ENCODE data around the gene TBXA2R.

Gene TBXA2R

GRCh38 chr19:3578390-3578789, 28.3 kb downstream of the TBXA2R start:
- no peak for DNase-seq
- Histone ChIP-seq H3K14ac (ENCODE audit: low read length) (no peak overlapping the region), H3K27ac (ENCODE audit: low read depth, low read length) (no peak overlapping the region), H2BK5ac (ENCODE audit: low read depth, low read length, poor library complexity) (no peak overlapping the region), H3K79me2 (ENCODE audit: control insufficient read depth, insufficient read depth, low read length, poor library complexity) (peaks cover 4% of the 10 kb centered on the region), H3K36me3 (ENCODE audit: control insufficient read depth in 1 of 2, insufficient read depth in 2 of 2, low read length in 2 of 2) (peaks cover 20 to 31% of the 10 kb centered on the region in 2 experiments), H3K23ac (ENCODE audit: low read length) (no peak overlapping the region), H3K9me3 (ENCODE audit: insufficient read depth, low read depth, low read length) (peaks cover 2% of the 10 kb centered on the region), H2BK120ac (ENCODE audit: insufficient read depth, low read length, poor library complexity) (no peak overlapping the region), H3K27me3 (ENCODE audit: insufficient read depth, low read length) (no peaks in the 10 kb centered on the region), H3K4ac (ENCODE audit: low read depth, low read length) (no peak overlapping the region), H3K9ac (ENCODE audit: low read length) (no peak overlapping the region), H4K91ac (ENCODE audit: low read depth, low read length) (no peak overlapping the region), H3K4me1 (ENCODE audit: control insufficient read depth in 1 of 2, insufficient read depth in 2 of 2, low read length in 2 of 2) (peaks cover 11 to 12% of the 10 kb centered on the region in 2 experiments), H2AK5ac (ENCODE audit: low read length) (no peak overlapping the region), H3K79me1 (ENCODE audit: low read length) (peaks cover 4% of the 10 kb centered on the region), H3K4me3 (ENCODE audit: low read depth, low read length) (no peak overlapping the region), H4K8ac (ENCODE audit: low read depth, low read length) (no peak overlapping the region), H3K4me2 (ENCODE audit: low read length) (no peak overlapping the region), H2BK12ac (ENCODE audit: low read length) (no peak overlapping the region), H4K12ac (ENCODE audit: low read depth, low read length) (no peak overlapping the region), H2AFZ (ENCODE audit: insufficient read depth, low read length, poor library complexity) (no peak overlapping the region), H3K18ac (ENCODE audit: low read length) (no peak overlapping the region)
- no CpG with 5 or more reads among the region's 17 CpGs for WGBS (ENCODE audit: extremely low coverage, insufficient coverage, insufficient read length)

GRCh38 chr19:3577723-3578344, 28.8 kb downstream of the TBXA2R start:
- peaks cover 11 to 12% of the 10 kb centered on the region in 2 experiments for H3K4me1 ChIP-seq (ENCODE audit: control insufficient read depth in 1 of 2, insufficient read depth in 2 of 2, low read length in 2 of 2)
- no peak overlapping the region for H3K4me3 ChIP-seq (ENCODE audit: low read depth, low read length)
- H4K91ac ChIP-seq (ENCODE audit: low read depth, low read length): no peak overlapping the region
- no peak for DNase-seq
- H3K79me1 ChIP-seq (ENCODE audit: low read length): peaks cover 10% of the 10 kb centered on the region
- H3K4me2 ChIP-seq (ENCODE audit: low read length): no peak overlapping the region
- H2BK12ac ChIP-seq (ENCODE audit: low read length): no peak overlapping the region
- no peak overlapping the region for H2BK5ac ChIP-seq (ENCODE audit: low read depth, low read length, poor library complexity)
- no CpG with 5 or more reads among the region's 60 CpGs for WGBS (ENCODE audit: extremely low coverage, insufficient coverage, insufficient read length)
- H3K27ac ChIP-seq (ENCODE audit: low read depth, low read length): no peak overlapping the region
- H4K12ac ChIP-seq (ENCODE audit: low read depth, low read length): no peak overlapping the region
- H3K27me3 ChIP-seq (ENCODE audit: insufficient read depth, low read length): no peaks in the 10 kb centered on the region
- peaks cover 2% of the 10 kb centered on the region for H3K9me3 ChIP-seq (ENCODE audit: insufficient read depth, low read depth, low read length)
- H2BK120ac ChIP-seq (ENCODE audit: insufficient read depth, low read length, poor library complexity): no peak overlapping the region
- H3K14ac ChIP-seq (ENCODE audit: low read length): no peak overlapping the region
- H3K18ac ChIP-seq (ENCODE audit: low read length): no peak overlapping the region
- no peak overlapping the region for H3K23ac ChIP-seq (ENCODE audit: low read length)
- H3K36me3 ChIP-seq (ENCODE audit: control insufficient read depth in 1 of 2, insufficient read depth in 2 of 2, low read length in 2 of 2): peaks cover 20 to 31% of the 10 kb centered on the region in 2 experiments
- no peak overlapping the region for H4K8ac ChIP-seq (ENCODE audit: low read depth, low read length)
- H3K4ac ChIP-seq (ENCODE audit: low read depth, low read length): no peak overlapping the region
- H3K9ac ChIP-seq (ENCODE audit: low read length): no peak overlapping the region
- peaks cover 8% of the 10 kb centered on the region for H3K79me2 ChIP-seq (ENCODE audit: control insufficient read depth, insufficient read depth, low read length, poor library complexity)
- H2AFZ ChIP-seq (ENCODE audit: insufficient read depth, low read length, poor library complexity): no peak overlapping the region
- no peak overlapping the region for H2AK5ac ChIP-seq (ENCODE audit: low read length)

GRCh38 chr19:3576696-3577443, 29.8 kb downstream of the TBXA2R start:
- Histone ChIP-seq H4K91ac (ENCODE audit: low read depth, low read length) (no peak overlapping the region), H3K4ac (ENCODE audit: low read depth, low read length) (no peak overlapping the region), H3K36me3 (ENCODE audit: control insufficient read depth in 1 of 2, insufficient read depth in 2 of 2, low read length in 2 of 2) (peaks cover 20 to 31% of the 10 kb centered on the region in 2 experiments), H2AK5ac (ENCODE audit: low read length) (no peak overlapping the region), H2BK120ac (ENCODE audit: insufficient read depth, low read length, poor library complexity) (no peak overlapping the region), H2AFZ (ENCODE audit: insufficient read depth, low read length, poor library complexity) (no peak overlapping the region), H3K27me3 (ENCODE audit: insufficient read depth, low read length) (no peaks in the 10 kb centered on the region), H3K4me2 (ENCODE audit: low read length) (peak overlapping the region; percentile 74), H2BK5ac (ENCODE audit: low read depth, low read length, poor library complexity) (no peak overlapping the region), H3K9me3 (ENCODE audit: insufficient read depth, low read depth, low read length) (peaks cover 2% of the 10 kb centered on the region), H3K4me3 (ENCODE audit: low read depth, low read length) (peak overlapping the region; percentile 65), H4K8ac (ENCODE audit: low read depth, low read length) (peak overlapping the region; percentile 25), H3K9ac (ENCODE audit: low read length) (no peak overlapping the region), H3K27ac (ENCODE audit: low read depth, low read length) (no peak overlapping the region), H4K12ac (ENCODE audit: low read depth, low read length) (no peak overlapping the region), H3K18ac (ENCODE audit: low read length) (peak overlapping the region; percentile 52), H3K79me1 (ENCODE audit: low read length) (peaks cover 13% of the 10 kb centered on the region), H3K14ac (ENCODE audit: low read length) (no peak overlapping the region), H3K79me2 (ENCODE audit: control insufficient read depth, insufficient read depth, low read length, poor library complexity) (peaks cover 8% of the 10 kb centered on the region), H3K4me1 (ENCODE audit: control insufficient read depth in 1 of 2, insufficient read depth in 2 of 2, low read length in 2 of 2) (peaks cover 15 to 16% of the 10 kb centered on the region in 2 experiments), H3K23ac (ENCODE audit: low read length) (no peak overlapping the region), H2BK12ac (ENCODE audit: low read length) (no peak overlapping the region)
- WGBS (ENCODE audit: extremely low coverage, insufficient coverage, insufficient read length): no CpG with 5 or more reads among the region's 78 CpGs
- DNase-seq: no peak

- peaks cover 13% of the 10 kb centered on the region for H3K79me1 ChIP-seq (ENCODE audit: low read length)
- no peak overlapping the region for H3K23ac ChIP-seq (ENCODE audit: low read length)
- H4K12ac ChIP-seq (ENCODE audit: low read depth, low read length): peak overlapping the region; percentile 35
- DNase-seq: no peak
- peak overlapping the region; percentile 25 for H4K8ac ChIP-seq (ENCODE audit: low read depth, low read length)
- no peak overlapping the region for H4K91ac ChIP-seq (ENCODE audit: low read depth, low read length)
- H3K9me3 ChIP-seq (ENCODE audit: insufficient read depth, low read depth, low read length): peaks cover 2% of the 10 kb centered on the region
- H2BK120ac ChIP-seq (ENCODE audit: insufficient read depth, low read length, poor library complexity): no peak overlapping the region
- no peak overlapping the region for H3K9ac ChIP-seq (ENCODE audit: low read length)
- H2BK5ac ChIP-seq (ENCODE audit: low read depth, low read length, poor library complexity): no peak overlapping the region
- H3K36me3 ChIP-seq (ENCODE audit: control insufficient read depth in 1 of 2, insufficient read depth in 2 of 2, low read length in 2 of 2): peaks cover 20 to 31% of the 10 kb centered on the region in 2 experiments
- no peak overlapping the region for H3K4ac ChIP-seq (ENCODE audit: low read depth, low read length)
- peak overlapping the region; percentile 26 for H3K14ac ChIP-seq (ENCODE audit: low read length)
- no CpG with 5 or more reads among the region's 29 CpGs for WGBS (ENCODE audit: extremely low coverage, insufficient coverage, insufficient read length)
- no peak overlapping the region for H2AFZ ChIP-seq (ENCODE audit: insufficient read depth, low read length, poor library complexity)
- no peaks in the 10 kb centered on the region for H3K27me3 ChIP-seq (ENCODE audit: insufficient read depth, low read length)
- no peak overlapping the region for H3K27ac ChIP-seq (ENCODE audit: low read depth, low read length)
- H2BK12ac ChIP-seq (ENCODE audit: low read length): no peak overlapping the region
- H2AK5ac ChIP-seq (ENCODE audit: low read length): peak overlapping the region; percentile 24
- peak overlapping the region; percentile 52 for H3K18ac ChIP-seq (ENCODE audit: low read length)
- peaks cover 15 to 17% of the 10 kb centered on the region in 2 experiments for H3K4me1 ChIP-seq (ENCODE audit: control insufficient read depth in 1 of 2, insufficient read depth in 2 of 2, low read length in 2 of 2)
- peak overlapping the region; percentile 74 for H3K4me2 ChIP-seq (ENCODE audit: low read length)
- H3K4me3 ChIP-seq (ENCODE audit: low read depth, low read length): peak overlapping the region; percentile 65
- peaks cover 8% of the 10 kb centered on the region for H3K79me2 ChIP-seq (ENCODE audit: control insufficient read depth, insufficient read depth, low read length, poor library complexity)
Measured at GRCh38 chr19:3575949-3576673, 30.6 kb downstream of the TBXA2R start.
